ENCODE results near the gene PRSS56.
"Not testable (repeated sequence)": the region's sequence is repeated elsewhere in the genome, so short reads cannot be mapped to it uniquely, and the experiment has no call there.

PRSS56 gene

DNA sequence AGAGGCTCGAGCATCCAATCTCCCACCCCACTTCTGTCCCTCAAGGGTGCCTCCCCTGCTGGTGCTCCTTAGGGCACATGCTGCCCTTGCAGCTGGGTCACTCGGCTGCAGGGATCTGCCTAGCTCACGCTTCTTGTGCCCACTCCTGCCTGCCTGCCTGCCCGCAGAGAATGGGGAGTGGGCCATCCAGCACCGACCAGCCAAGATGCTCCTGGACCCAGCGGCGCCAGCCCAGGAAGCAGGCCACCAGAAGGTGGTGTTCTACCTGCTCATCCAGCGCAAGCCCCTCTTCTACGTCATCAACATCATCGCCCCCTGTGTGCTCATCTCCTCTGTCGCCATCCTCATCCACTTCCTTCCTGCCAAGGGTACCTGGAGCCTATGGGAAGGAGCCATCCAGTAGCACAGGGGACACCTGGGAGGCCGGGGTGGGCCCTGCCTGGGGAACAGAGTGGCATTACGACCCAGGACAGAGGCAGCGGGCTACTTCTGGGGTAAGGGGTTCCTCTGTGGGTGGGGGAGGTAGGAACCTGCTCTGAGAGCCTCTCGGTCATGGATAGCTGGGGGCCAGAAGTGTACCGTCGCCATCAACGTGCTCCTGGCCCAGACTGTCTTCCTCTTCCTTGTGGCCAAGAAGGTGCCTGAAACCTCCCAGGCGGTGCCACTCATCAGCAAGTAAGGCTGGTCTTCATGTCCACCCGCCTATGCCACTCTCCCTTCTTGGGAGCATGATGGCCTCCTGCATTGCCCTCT lies 22.7 kb downstream of the PRSS56 start:
- no peak for DNase-seq

GRCh38 chr2:232543491-232543890 lies 23.3 kb downstream of the PRSS56 start:
- DNase-seq: no peak

DNA sequence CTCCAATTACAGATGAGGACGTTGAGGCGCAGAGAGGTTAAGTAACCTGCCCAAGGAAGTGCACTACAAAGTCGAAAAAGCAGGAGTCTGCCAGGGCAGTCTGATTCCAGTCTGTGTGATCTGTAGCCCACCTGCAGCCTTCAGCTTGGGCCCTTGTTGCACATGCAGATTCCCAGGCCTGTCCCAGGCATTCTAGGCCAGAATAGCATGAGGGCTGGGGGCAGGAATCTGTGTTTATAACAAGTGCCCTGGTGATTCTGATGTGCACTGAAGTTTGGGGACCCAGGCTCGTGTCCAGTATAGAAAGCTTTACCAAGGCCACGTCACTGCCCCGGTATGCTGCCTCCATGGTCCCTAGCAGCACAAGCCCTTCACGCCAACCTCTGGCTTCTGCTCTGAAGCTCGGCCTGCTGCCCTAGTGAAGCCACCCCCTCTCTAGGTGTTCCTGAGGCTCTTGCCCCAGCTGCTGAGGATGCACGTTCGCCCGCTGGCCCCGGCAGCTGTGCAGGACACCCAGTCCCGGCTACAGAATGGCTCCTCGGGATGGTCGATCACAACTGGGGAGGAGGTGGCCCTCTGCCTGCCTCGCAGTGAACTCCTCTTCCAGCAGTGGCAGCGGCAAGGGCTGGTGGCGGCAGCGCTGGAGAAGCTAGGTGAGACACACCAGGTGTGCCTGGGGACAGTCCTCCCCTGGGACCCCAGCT lies 23.9 kb downstream of the PRSS56 start:
- no peak for DNase-seq

DNA sequence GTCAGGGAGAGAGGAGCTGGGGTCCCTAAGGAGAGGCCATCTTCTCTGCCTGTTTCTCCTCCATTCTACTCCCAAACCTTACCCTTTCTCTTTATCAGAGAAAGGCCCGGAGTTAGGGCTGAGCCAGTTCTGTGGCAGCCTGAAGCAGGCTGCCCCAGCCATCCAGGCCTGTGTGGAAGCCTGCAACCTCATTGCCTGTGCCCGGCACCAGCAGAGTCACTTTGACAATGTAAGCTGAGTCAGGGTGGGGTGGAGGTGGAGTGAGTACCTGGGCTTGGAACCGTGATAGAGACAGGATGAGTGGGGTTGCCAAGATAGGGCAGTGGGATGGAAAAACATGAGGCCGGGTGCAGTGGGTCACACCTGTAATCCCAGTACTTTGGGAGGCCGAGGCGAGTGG lies 24.5 kb downstream of the PRSS56 start:
- no peak for DNase-seq

GRCh38 chr2:232545511-232546375 lies 25.6 kb downstream of the PRSS56 start:
- DNase-seq: no peak

GRCh38 chr2:232547991-232548390 lies 27.8 kb downstream of the PRSS56 start:
- no peak for DNase-seq

DNA sequence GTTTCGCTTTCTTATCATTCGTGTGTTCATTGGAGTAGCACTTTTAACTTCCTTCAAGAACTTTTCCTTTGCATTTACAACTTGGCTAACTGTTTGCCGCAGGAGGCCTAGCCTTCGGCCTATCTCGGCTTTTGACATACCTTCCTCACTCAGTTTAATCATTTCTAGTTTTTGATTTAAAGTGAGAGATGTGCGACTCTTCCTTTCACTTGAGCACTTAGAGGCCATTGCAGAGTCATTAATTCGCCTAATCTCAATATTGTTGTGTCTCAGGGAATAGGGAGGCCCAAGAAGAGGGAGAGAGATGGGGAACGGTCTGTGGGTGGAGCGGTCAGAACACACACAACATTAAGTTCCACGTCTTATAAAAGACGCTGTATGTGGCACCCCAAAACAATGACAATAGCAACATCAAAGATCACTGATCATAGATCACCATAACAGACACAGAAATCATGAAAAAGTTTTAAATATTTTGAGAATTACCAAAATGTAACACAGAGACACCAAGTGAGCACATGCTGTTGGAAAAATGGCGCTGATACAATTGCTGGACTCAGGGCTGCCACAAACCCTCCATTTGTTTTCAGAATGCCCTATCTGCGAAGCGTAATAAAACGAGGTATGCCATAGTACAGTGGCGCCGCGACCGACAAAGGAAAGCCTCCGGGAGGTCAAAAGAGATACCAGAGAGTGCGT lies 29.6 kb downstream of the PRSS56 start:
- no peak for DNase-seq

DNA sequence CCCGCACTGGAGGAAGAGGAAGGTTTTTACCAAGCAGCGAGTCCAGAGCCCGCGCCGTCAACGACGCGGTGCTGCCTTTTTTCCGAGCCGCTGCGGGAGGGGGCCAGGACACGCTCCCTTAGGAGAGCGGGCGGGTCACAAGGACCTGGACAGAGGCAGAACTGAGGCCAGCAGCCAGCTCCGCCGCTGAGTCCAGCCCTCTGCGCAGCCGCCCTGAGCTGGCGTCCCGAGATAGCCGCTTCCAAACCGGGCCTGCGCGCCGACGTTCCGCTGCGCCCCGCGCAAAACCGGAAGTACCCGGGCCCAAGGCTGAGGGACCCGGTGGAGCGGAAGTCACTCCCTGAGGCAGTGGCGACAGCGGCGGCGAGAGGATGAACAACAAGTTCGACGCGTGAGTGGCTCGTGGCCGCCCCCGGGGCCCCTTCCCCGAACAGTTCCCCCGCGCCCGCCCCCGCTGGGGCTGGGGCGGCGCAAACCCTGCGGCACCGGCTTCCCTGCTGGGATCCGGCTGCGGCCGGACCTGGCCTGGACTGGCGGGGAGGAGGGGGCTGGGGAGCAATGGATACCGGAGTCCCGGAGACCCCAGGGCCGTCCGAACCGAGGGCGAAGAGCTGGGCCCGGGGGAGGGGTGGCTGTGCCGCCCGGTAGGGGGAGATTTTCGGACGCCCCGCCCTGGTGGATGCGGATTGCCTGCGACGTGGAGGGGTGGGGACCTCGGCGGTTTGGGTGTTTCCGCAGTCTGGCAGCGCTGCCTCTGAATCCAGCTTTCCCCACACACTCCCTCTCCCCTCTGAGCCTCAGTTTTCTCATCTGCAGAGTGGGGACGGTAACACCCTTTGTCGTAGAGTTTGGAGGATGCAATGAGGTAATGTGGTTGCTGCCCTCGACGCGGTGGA lies 30.4 kb downstream of the PRSS56 start, which contains the start of the genes EIF4E2 and TIGD1:
TSS of gene EIF4E2 (plus strand) at position 336 of the 896 bp plus-strand sequence. CDS start at position 372, 36 bp downstream.
TSS of gene TIGD1 (minus strand) at position 204 of the 896 bp plus-strand sequence. CDS start 675 bp downstream, outside the sequence.
- DNase-seq: peak; percentile 87

GRCh38 chr2:232551250-232551638 lies 31.1 kb downstream of the PRSS56 start:
- no peak for DNase-seq

DNA sequence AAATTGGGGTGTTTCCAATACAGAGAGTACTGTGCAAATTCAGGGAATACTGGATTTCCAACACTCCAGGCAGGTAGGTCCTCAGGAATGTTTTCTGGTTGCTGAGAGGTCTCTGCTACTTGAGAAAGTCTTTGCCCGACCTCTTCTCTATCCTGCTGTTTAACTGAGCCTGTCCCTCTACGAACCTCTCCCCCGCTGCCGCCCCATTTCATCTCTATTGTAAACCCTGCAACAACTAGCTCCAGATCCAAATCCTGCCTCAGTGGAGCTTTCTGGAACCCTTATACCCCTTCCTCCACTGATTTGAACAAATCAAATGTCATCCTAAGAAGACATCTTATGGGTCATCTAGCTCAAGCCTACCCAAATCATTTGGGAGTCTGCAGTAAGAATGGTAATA lies 31.6 kb downstream of the PRSS56 start:
- DNase-seq: no peak

DNA sequence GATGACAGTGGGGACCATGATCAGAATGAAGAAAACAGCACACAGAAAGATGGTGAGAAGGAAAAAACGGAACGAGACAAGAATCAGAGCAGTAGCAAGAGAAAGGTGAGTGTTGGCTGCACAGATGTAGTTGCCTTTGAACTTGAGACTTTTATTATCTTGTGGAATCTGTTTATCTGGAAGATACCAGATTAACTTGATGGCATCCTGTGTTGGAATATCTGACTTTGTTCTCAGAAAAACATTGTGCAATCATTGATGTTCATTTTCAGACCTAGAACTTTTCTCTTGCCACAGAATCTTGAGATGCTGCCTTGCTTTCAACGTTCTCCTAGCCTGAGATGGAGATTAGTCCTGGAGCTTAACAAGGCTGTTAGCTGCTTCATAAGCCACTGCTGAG lies 36.2 kb downstream of the PRSS56 start:
- no peak for DNase-seq

DNA sequence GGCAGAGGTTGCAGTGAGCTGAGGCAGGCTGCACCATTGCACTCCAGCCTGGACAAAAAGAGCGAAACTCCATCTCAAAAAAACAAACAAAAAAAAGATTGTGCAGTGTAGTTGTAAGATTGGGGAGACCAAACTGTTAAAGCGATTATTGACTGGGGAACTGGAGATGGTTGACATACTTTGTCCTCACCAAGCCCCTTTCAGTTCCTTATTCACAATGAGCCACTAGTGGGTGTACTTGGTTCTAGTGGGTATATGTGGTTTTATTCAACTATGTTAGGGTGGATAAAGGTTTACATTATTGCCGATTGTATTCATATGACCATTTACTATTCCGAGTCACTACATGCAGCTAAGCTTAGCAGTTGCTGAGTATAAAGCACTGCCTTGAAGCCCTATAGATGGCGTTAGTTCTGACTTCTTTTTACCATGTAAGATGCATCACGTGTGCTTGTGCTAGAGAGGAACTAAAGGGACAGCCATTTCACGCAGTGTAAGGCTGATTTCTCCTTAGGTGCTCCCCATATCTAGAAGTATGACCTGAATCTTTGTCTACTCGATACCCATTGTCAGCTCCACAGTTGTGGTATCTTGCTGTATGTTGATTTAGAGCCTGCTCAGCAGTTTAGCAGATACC lies 42.4 kb downstream of the PRSS56 start:
- no peak for DNase-seq

DNA sequence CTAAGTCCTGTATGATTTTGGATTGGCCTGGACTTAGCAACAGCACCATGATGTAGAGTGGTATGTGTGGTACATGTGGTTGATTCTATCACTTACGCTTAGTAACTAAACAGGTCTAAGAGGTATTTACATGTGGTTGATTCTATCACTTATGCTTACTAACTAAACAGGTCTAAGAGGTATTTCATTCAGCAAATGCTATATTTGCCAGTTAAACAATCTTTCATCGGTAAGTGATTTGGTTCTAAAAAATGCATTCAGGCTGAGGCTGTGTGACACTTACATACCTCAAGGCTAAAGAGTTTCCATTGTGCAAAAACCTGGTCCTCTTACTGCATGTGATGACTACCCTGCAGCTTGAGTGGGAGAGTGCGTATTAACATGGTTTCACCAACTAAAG lies 43.4 kb downstream of the PRSS56 start:
- no peak for DNase-seq

GRCh38 chr2:232567721-232568120 lies 47.5 kb downstream of the PRSS56 start:
- no peak for DNase-seq

- DNase-seq: no peak
Observed at GRCh38 chr2:232568161-232568560, 48.0 kb downstream of the PRSS56 start.

DNA sequence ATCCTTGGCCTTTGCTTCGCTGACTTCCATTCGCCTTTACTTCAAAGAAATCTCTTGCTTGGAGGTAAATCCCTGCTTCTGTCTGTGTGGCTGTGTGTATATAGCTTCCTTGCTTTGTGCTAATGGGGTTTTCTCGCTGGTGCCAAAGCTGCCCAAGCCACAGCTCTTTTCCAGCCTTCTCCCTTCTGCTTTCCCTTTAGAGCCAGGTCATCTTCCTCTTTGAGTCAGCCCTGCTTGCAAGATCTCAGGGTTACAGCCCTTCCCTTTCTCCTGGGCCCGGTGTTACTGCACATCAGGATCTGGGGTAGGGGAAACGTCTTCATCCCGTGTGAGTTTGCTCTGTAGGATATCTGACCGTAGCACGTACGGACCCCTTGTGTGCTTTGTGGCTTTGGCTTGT lies 49.4 kb downstream of the PRSS56 start:
- no peak for DNase-seq

DNA sequence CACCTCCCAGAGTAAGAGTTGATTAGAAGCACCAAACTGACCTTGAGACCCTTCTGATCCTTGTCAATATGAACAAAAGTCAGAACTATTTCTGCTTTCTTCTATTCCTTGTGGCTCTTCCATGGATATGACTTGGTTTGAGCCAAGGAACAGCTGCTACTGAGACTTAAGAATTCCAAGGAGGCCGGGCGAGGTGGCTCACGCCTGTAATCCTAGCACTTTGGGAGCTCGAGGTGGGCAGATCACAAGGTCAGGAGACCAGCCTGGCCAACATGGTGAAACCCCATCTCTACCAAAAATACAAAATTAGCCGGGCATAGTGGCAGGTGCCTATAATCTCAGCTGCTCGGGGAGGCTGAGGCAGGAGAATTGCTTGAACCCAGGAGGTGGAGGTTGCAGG lies 50.3 kb downstream of the PRSS56 start:
- not testable (repeated sequence) for DNase-seq

GRCh38 chr2:232571026-232571474 lies 50.9 kb downstream of the PRSS56 start:
- no peak for DNase-seq

GRCh38 chr2:232573042-232573441 lies 52.9 kb downstream of the PRSS56 start:
- DNase-seq: no peak

DNA sequence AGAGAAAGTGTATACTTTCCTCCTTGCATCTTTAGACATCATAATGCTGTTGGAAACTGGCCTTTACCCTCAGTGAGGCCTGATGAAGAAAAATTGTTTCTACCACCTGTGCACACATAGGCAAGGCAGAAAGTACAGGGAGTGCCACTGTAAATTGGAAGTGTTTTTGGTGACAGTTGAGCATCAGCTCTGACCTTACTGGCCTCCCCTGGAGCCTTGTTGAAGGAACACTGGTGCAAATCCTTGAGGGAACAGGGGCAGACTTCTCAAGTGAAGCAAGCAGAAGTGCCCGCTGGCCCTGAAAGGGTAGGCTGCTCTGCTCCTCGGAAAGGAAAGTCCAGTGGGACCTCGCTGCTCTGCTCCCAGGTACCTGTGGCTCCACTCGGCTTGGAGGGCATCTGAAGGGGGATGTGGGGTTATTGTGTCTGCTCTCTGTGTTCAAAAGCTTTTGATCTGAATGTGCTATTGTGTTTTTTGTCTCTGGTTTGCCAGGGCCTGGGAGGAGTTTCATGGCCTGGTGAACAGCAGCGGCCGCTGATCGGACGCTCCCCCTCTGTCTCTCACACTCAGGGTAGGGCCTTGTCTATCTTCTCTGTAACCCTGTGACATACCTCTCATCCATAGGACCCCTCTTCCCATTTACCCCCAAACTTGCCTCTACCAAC lies 53.7 kb downstream of the PRSS56 start:
- no peak for DNase-seq

Data from effector CD4-positive, alpha-beta T cell (primary cell).